Upper lobe of right lung (tissue), 1 donor: ENCODE results near the gene HARBI1. TPM values are rescaled to one million over a fixed set of nuclear protein-coding genes. Genes with fewer than 3 reads are reported as not detected.

ENCODE experiments used
- ATAC-seq: fragments of 200-7000 bp; cut with Tn5 transposase; one replicate; pipeline ENCODE4 v1.9.1; 2020; ENCODE audit warnings: mild to moderate bottlenecking, moderate library complexity
- DNase-seq: peaks from one replicate; pipeline ENCODE4 v3.0.0-alpha.2; 2020
- H3K27ac ChIP-seq: fragments of 200-600 bp; one replicate; pipeline ENCODE4 v1.8.0; 2022
- H3K27me3 ChIP-seq: fragments of 200-600 bp; one replicate; pipeline ENCODE4 v1.8.0; 2022; ENCODE audit warnings: mild to moderate bottlenecking
- H3K36me3 ChIP-seq: fragments of 200-600 bp; one replicate; pipeline ENCODE4 v1.8.0; 2022
- H3K4me1 ChIP-seq: fragments of 200-600 bp; one replicate; pipeline ENCODE4 v1.8.0; 2022
- H3K4me3 ChIP-seq: fragments of 200-600 bp; one replicate; pipeline ENCODE4 v1.8.0; 2022; ENCODE audit warnings: mild to moderate bottlenecking
- H3K9me3 ChIP-seq: fragments of 200-600 bp; one replicate; pipeline ENCODE4 v1.8.0; 2022
- CTCF ChIP-seq: fragments of 200-600 bp; IDR thresholded peaks from one replicate; pipeline ENCODE4 v1.8.0; 2022; ENCODE audit warnings: antibody characterized with exemption
- intact Hi-C: fragments of 100-400 bp; cut with DNase I; formaldehyde crosslinking; loops from one replicate; pipeline ENCODE4 v1.11.0; 2022
- total RNA-seq: library from RNA; stranded (reverse); fragmentation: NEBNext Ultra II Directional; extraction: Animal tissue kit (Norgen Biotek cat#: 25700); gene quantifications from one replicate; pipeline ENCODE4 v1.2.1, GENCODE V29; 2021
- donor health status: DM: no; HTN: yes; CAD: no; lungs with severe emphysema.

Gene HARBI1
- total RNA-seq, 1 donor from 2014 or later: 5.2 TPM

GRCh38 chr11:46609386-46609785 is 7.6 kb downstream of the HARBI1 start:
- no peak for TF ChIP-seq CTCF
- DNase-seq: no peak
- H3K36me3 ChIP-seq: no peaks in the 10 kb centered on the region
- H3K27me3 ChIP-seq: no peaks in the 10 kb centered on the region
- no peak overlapping the region for H3K27ac ChIP-seq
- H3K4me3 ChIP-seq: no peak overlapping the region
- no peaks in the 10 kb centered on the region for H3K9me3 ChIP-seq
- intact Hi-C loops: no loop called here
- ATAC-seq: no peak
- no peaks in the 10 kb centered on the region for H3K4me1 ChIP-seq

GRCh38 chr11:46607516-46607915 is 9.5 kb downstream of the HARBI1 start:
- no peaks in the 10 kb centered on the region for H3K4me1 ChIP-seq
- intact Hi-C loops: no loop called here
- DNase-seq (no peak), ATAC-seq (no peak)
- H3K27ac ChIP-seq: no peak overlapping the region
- no peaks in the 10 kb centered on the region for H3K9me3 ChIP-seq
- H3K27me3 ChIP-seq: no peaks in the 10 kb centered on the region
- peaks cover 6% of the 10 kb centered on the region for H3K36me3 ChIP-seq
- no peak overlapping the region for H3K4me3 ChIP-seq
- no peak for TF ChIP-seq CTCF

- DNase-seq: no peak
- intact Hi-C loops: no loop called here
- Histone ChIP-seq H3K27ac (no peak overlapping the region), H3K4me1 (no peaks in the 10 kb centered on the region), H3K4me3 (no peak overlapping the region), H3K27me3 (no peaks in the 10 kb centered on the region), H3K9me3 (no peaks in the 10 kb centered on the region), H3K36me3 (peaks cover 6% of the 10 kb centered on the region)
- no peak for TF ChIP-seq CTCF
- no peak for ATAC-seq
These were observed 12.2 kb downstream of the HARBI1 start for GRCh38 chr11:46604796-46605195.

GRCh38 chr11:46603704-46604308 is 13.2 kb downstream of the HARBI1 start:
- Histone ChIP-seq H3K27ac (no peak overlapping the region), H3K27me3 (no peaks in the 10 kb centered on the region), H3K36me3 (peaks cover 6% of the 10 kb centered on the region), H3K4me3 (no peak overlapping the region), H3K4me1 (no peaks in the 10 kb centered on the region), H3K9me3 (no peaks in the 10 kb centered on the region)
- ATAC-seq: no peak
- intact Hi-C loops: no loop called here
- TF ChIP-seq CTCF: no peak
- no peak for DNase-seq

- Histone ChIP-seq H3K27ac (no peak overlapping the region), H3K27me3 (no peaks in the 10 kb centered on the region), H3K4me3 (no peak overlapping the region), H3K9me3 (no peaks in the 10 kb centered on the region), H3K36me3 (peaks cover 6% of the 10 kb centered on the region), H3K4me1 (no peaks in the 10 kb centered on the region)
- TF ChIP-seq CTCF: no peak
- DNase-seq (no peak), ATAC-seq (no peak)
- intact Hi-C loops: no loop called here
These were observed 15.9 kb downstream of the HARBI1 start for GRCh38 chr11:46601129-46601528.
